Mucosa of descending colon (tissue), 3 donors: ENCODE data around the gene SLC12A4. TPM values are rescaled to one million over a fixed set of nuclear protein-coding genes. Genes with fewer than 3 reads are reported as not detected.
"Not testable (repeated sequence)": the region's sequence is repeated elsewhere in the genome, so short reads cannot be mapped to it uniquely, and the experiment has no call there.

Experiments
- ATAC-seq: fragments of 200-7000 bp; cut with Tn5 transposase; one replicate; pipeline ENCODE4 v1.9.1; 2020; ENCODE audit warnings: mild to moderate bottlenecking, moderate library complexity
- DNase-seq, 3 donors: peaks; one replicate each; pipeline ENCODE4 v3.0.0-alpha.2; 2020
- H3K36me3 ChIP-seq: fragments of 200-600 bp; one replicate; pipeline ENCODE4 v1.8.0; 2021; ENCODE audit warnings: low read depth, mild to moderate bottlenecking
- H3K4me1 ChIP-seq: fragments of 200-600 bp; one replicate; pipeline ENCODE4 v1.8.0; 2021; ENCODE audit warnings: low read depth, mild to moderate bottlenecking
- H3K4me3 ChIP-seq: fragments of 200-600 bp; one replicate; pipeline ENCODE4 v1.8.0; 2021; ENCODE audit warnings: mild to moderate bottlenecking
- H3K9me3 ChIP-seq: fragments of 200-600 bp; one replicate; pipeline ENCODE4 v1.8.0; 2021; ENCODE audit warnings: mild to moderate bottlenecking
- CTCF ChIP-seq: fragments of 200-600 bp; IDR thresholded peaks from one replicate; pipeline ENCODE4 v1.8.0; 2022; ENCODE audit warnings: antibody characterized with exemption, mild to moderate bottlenecking
- intact Hi-C, 2 donors: fragments of 100-400 bp; cut with DNase I in 1 of 2; cut with micrococcal nuclease in 1 of 2; formaldehyde crosslinking; loops; one replicate each; pipeline versions ENCODE4 v1.11.0 to v1.11.1; 2022; cut with DNase I, micrococcal nuclease
- total RNA-seq, 3 donors: library from RNA; stranded (reverse); fragmentation: NEBNext Ultra II Directional in 2 of 3; extraction: Animal tissue kit (Norgen Biotek cat#: 25700) in 2 of 3; gene quantifications; one replicate each; pipeline versions ENCODE4 v1.2.1 to v1.2.4, GENCODE V29; 2021 to 2023
- donor health status: DM: no; HTN: no; CAD: no; lungs with moderate emphysema.
- donor health status: DM: no; HTN: no; CAD: no.
- donor health status: DM: no; HTN: yes; CAD: no.

SLC12A4 gene
- total RNA-seq, 3 donors from 2014 or later = 4.0 to 68.5 (median 22.2) TPM

GRCh38 chr16:67940446-67941089 lies 27.9 kb downstream of the SLC12A4 start:
- H3K4me1 ChIP-seq = peaks cover 15% of the 10 kb centered on the region
- DNase-seq (no peak), ATAC-seq (no peak)
- intact Hi-C loops = no loop called here
- H3K36me3 ChIP-seq = no peaks in the 10 kb centered on the region
- no peak overlapping the region for H3K4me3 ChIP-seq
- no peaks in the 10 kb centered on the region for H3K9me3 ChIP-seq
- TF ChIP-seq CTCF = no peak

GRCh38 chr16:67939507-67940445 lies 28.7 kb downstream of the SLC12A4 start:
- H3K4me1 ChIP-seq = peaks cover 21% of the 10 kb centered on the region
- no peak overlapping the region for H3K4me3 ChIP-seq
- no peak for TF ChIP-seq CTCF
- DNase-seq (peak; percentile 73 to 83 (median 80)), ATAC-seq (no peak)
- H3K36me3 ChIP-seq = no peaks in the 10 kb centered on the region
- H3K9me3 ChIP-seq = no peaks in the 10 kb centered on the region
- intact Hi-C loops = loop anchor here in 1 of 2 donors (10.0 kb wide), 1 partner anchor 55 kb away; the partner anchor contains the start of gene NRN1L

- DNase-seq, H3K9me3 ChIP-seq, H3K4me3 ChIP-seq, H3K36me3 ChIP-seq, ATAC-seq: not testable (repeated sequence)
- intact Hi-C loops = loop anchor here in 1 of 2 donors (10.0 kb wide), 1 partner anchor 53 kb away; the partner anchor contains the start of gene NRN1L
- H3K4me1 ChIP-seq = peaks cover 22% of the 10 kb centered on the region
These were observed 30.7 kb downstream of the SLC12A4 start for GRCh38 chr16:67937713-67938112.

- H3K4me3 ChIP-seq = peak overlapping the region; percentile 90
- no peak for TF ChIP-seq CTCF
- intact Hi-C loops = loop anchor here in 1 of 2 donors (10.0 kb wide), 1 partner anchor 52 kb away; the partner anchor contains the start of gene NRN1L
- H3K36me3 ChIP-seq = no peaks in the 10 kb centered on the region
- H3K4me1 ChIP-seq = peaks cover 22% of the 10 kb centered on the region
- DNase-seq (no peak), ATAC-seq (no peak)
- no peaks in the 10 kb centered on the region for H3K9me3 ChIP-seq
These were observed 31.4 kb downstream of the SLC12A4 start for GRCh38 chr16:67936880-67937605.

- DNase-seq (peak; percentile 77 to 88 (median 82)), ATAC-seq (peak; percentile 71)
- H3K4me1 ChIP-seq = peaks cover 22% of the 10 kb centered on the region
- intact Hi-C loops = loop anchor here in 1 of 2 donors (10.0 kb wide), 1 partner anchor 52 kb away; the partner anchor contains the start of gene NRN1L
- H3K36me3 ChIP-seq = no peaks in the 10 kb centered on the region
- peak within 1 kb of the TSS; percentile 90 for H3K4me3 ChIP-seq
- TF ChIP-seq CTCF = no peak
- no peaks in the 10 kb centered on the region for H3K9me3 ChIP-seq
These were observed 32.1 kb downstream of the SLC12A4 start, which contains the start of gene PSMB10 for GRCh38 chr16:67936124-67936879. Gene PSMB10 (minus strand): TSS chr16:67936850. CDS start chr16:67936749, 101 bp downstream.
